GM19452 (cell line): ENCODE results near the gene NCBP2.

Experiments used
- ATAC-seq: cut with Tn5 transposase; IDR thresholded peaks from one replicate; pipeline ENCODE4 v1.9.1; 2021; ENCODE audit not compliant: unreplicated experiment

Gene NCBP2

DNA sequence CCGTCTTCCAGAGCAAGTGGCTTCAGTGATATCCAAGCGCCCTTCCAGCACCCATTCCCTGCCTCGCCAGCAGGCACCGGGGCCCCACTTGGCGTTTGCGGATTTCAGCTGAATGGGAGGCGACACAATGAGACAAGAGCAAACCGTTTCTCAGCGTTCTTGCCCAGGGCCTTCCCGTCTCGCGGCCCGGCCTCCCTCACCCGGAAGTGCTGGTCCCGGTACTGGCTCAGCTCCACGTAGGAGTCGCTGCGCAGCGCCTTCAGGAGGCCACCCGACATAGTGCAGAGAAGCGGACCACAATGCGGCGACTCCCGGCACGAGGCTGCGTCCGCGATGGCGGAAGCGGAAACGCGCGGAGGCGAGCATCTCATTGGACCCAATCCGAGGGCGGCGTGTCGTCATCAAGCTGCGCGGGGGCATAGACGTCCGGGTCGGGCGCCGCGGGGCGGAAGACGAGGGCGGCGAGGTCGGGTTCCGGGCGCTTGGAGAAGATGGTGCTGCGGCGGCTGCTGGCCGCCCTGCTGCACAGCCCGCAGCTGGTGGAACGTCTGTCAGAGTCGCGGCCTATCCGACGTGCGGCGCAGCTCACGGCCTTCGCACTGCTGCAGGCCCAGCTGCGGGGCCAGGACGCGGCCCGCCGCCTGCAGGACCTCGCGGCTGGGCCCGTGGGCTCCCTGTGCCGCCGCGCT, at the start of gene NCBP2:
NCBP2 (minus strand) TSS at position 303 of the 689 bp plus-strand sequence; CDS start at position 278, 25 bp downstream.
- ATAC-seq = peak; percentile 85

DNA sequence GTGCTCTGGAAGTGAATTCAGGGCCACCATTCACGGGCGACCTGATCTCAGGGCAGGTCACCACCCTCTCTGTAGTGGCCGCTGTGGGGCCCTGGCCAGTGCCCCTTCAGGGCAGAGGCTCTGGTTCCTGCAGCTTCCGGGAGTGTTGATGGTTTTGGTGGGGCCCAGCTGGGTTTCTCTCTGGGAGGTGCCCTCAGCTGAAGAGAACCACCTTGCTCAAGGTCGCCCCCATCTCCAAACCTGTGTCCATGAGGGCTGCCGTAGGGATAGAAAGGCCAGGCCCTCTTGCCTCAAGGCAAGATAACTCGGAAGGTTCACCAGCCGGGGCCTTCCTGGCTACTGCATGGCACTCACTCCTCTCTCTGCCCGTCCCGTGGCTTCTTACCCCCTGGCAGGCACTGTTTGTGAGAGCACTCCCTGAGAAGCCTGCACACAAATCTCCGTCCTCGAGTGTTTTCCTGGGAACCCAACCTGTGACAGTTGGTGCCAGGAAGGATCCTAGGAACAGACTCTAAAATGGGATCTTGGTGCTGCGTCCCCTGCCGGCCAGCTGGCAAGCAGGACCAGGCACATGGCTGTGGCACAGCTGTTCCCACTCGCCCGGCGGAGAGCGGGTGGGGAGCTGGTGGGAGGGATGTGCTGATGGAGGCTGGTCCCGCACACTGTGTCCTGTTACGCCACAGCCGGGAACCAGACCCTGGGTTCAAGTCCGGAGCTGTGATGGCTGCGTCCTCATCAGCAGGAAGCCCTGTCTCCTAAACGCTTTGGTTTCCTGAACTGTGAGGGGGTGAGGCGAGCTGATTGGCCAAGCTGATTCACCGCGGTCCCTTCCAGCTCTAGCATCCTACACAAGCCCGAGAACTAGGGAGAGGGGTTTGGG, 49.5 kb upstream of the NCBP2 start:
- no peak for ATAC-seq

DNA sequence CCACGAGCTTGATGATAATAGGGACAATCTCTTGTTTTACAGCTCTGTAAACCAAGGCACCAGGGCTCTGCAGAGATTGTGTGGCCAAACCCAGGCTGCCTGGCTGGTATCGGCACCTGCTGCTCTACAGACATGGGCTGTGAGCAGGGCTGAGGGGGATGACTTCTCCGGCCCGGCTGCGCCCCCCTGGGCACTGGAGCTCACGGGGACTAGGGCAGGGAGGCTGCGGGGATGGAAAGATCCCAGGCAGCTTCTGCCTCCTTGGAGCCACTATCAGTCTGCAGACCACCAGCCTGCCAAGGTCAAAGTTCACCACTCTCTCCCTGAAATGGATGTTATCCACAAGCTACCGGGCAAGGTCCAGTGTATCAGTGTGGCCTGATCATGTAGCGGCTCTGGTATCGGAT, 48.3 kb upstream of the NCBP2 start:
- ATAC-seq = no peak

DNA sequence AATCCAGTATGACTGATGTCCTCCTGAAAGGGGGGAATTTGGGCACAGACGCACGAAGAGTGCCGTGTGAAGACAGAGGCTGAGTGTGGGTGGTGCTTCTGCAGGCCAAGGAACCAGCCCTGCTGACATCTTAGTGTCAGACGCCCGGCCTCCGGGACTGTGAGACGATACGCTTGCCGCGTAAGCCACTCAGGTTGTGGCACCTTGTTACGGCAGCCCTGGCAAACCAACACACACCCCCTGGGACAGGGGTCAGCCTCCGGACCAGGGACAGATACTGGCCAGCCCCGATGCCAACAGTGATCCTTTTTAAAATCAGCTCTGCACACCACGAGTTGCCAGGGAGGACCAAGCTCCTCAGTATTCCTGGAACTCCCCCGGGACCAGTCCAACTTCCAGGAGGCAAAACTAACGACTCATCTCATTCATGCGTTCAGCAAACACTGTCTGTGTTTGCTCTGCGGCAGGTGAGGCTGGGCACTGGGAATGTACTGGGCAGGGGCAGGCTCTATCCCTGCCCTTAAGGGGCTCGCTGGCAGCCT, 47.5 kb upstream of the NCBP2 start:
- no peak for ATAC-seq

DNA sequence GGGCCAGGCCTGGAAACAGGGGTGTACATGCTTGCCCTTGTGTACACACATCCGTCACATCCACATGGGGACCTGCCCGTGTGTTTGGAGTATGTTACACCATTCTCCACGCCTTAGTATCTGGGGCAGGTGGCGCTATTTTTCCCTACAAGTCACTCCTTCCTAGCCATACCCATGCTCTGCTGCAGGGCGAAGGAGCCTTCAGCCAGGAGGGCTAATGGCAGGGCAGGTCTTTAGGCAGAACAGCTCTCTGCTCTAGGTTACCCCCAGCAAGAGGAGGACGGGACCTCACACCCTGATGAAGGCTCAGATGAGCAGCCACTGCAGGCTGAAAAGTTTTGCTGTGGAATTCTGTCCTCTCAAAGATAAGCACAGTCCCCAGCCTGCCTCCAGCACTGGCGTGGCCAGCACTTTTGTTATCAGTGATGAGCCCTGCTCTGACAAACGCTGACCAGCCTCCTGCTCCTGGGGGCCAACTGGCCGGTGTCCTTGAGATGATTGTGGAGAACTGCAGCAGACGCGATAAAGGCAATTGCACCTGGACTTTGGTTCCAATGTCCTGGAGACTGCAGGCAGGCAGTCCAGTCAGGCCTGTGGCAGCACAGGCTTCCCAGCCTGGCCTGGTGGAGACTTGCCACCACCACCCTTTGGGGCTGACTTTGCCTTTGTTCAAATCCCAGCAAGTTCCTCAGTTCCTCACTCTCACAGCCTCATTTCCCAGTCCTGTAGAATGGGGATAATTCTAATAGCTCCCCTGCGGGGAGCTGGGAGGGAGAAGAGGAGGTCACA, 46.1 kb upstream of the NCBP2 start:
- ATAC-seq = no peak

DNA sequence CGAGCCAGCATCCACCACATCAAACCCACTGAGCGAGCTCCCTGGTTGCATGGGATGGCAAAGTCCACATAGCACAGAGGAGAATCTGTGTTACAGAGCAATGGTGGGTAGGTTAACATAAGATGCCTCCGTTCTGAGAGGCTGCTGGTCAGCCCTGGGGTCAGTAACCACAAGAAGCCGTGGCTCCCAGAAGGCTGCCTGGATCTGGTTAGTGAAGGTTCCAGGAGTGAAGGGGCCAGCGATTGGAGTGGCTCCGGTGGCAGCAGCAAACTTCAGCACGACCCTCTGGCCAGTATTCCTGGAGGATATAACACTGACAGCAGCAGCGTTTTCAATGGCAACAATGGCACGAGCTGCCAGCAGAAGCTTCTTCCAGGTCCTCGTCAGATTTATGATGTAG, 44.7 kb upstream of the NCBP2 start:
- no peak for ATAC-seq

DNA sequence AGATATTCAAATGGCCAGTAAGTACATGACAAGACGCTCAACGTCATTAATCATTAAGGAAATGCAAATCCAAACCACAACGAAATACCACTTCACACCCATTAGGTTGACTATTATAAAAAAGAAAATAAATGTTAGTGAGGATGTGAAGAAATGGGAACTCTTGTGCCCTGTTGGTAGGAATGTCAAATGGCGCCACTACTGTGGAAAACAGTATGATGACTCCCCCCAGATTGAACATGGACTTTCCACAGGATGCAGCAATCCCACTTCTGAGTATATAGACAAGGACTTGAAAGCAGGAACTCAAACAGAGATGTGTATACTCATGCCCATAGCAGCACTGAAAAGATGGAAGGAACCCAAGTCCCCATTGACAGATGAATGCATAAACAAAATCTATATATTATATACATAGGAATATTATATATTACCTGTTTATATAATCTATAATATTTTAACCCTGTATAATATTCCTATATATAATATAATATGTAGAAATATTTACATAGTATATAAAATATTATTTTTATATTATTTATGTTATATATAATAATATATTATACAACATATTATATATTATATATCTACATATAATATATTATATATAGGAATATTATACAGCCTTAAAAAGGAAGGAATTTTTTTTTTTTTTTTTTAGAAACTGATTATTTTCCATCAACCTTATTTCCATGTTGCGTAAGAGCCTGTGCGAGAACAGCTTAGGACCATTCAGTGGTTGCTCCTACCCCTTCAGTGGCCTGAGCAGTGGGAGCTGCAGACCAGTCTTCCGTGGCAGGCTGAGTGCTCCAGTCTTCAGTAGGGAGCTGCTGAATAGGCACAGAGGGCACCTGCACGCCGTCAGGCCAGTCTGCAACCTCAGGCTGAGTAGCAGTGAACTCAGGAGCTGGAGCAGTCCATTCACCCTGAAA, 43.9 kb upstream of the NCBP2 start:
- no peak for ATAC-seq

DNA sequence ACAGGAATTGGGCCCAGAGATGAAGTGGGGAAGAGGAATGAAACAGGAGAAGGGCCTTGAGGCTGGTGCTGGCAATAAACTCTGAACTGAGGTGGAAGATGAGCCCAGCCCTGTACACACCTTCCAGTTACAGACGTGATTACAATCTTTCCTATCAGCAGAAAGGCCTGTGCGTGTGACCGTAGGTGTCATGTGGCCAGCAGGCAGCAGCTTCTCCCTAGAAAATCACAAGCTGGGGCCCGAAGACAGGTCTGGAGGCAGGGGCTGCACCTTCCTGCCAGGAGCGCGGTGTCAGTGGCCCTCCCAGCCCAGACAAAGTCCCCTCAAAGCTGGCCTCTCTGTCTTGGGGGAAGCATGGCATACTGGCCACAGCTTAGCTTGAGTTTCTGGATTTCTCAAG, 43.0 kb upstream of the NCBP2 start:
- ATAC-seq = no peak

DNA sequence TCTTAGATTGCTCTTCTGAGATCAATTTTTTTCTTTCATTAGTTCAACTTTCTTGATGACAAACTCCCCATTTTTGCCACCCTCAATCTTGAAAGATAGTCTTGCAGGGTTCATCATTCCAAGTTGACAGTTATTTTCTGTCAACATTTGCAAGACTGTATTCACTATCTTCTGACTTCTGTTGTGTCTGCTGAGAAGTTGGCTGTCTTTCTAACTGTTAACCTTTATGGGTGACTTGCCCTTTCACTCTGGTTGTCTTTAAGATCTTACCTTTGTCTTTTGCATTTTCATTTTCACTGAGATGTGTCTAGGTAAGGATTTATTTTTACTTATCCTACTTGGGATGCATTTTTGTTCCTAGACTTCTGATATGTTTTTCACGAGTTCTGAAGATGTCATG, 40.9 kb upstream of the NCBP2 start:
- no peak for ATAC-seq

DNA sequence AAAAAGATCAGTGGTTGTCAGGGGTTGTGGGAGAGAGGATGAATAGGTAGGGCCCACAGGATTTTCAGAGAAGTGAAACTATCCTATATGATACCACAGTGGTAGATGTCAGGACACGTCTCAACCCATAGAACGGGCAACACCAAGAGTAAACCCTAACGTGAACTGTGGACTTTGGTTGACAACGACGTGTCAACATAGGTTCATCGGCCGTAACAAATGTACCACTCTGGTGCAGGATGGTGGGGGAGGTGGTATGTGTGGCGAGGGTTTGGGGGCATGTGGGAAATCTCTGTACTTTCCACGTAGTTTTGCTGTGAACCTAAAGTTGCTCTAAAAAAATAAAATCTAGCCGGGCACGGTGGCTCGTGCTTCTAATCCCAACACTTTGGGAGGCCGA, 39.3 kb upstream of the NCBP2 start:
- ATAC-seq = no peak

DNA sequence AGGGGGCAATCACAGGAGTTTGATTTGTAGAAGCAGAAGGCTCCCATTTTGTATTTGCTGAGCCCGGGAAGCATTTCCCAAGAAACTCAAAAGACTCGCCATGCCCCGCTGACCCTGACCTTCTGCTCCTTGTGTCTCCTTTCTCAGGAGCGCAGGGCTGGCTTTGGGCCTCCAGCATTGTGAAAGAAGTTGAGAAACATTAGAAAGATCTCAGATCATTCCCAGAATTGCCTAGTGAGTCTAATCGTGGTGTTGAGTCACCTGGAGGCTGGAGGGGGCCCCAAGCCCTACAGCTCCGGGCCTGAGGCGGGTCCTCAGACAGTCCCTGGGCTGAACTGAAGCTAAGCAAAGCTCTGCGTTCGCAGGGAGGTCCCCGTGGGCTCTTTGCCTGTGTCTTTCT, 37.2 kb upstream of the NCBP2 start:
- ATAC-seq = no peak

DNA sequence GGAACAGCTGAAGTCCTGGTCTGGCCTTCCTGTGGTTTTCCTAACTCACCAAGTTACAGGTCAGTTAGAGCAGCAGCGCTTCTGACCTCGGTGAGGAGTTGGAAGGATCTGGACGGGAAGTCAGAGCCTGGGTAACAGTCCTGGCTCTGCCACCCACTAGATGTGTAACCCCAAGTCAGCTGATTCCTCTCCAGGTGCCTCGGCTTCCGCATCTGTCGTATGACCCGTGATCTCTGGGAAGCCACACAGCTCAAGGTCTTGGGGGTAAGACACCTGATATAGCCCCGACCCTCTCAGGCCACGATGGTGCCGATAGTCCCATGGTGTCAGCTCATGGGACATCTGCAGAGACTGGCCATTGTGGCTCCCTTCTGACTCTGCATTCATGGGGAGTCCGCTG, 34.6 kb upstream of the NCBP2 start:
- ATAC-seq = no peak

DNA sequence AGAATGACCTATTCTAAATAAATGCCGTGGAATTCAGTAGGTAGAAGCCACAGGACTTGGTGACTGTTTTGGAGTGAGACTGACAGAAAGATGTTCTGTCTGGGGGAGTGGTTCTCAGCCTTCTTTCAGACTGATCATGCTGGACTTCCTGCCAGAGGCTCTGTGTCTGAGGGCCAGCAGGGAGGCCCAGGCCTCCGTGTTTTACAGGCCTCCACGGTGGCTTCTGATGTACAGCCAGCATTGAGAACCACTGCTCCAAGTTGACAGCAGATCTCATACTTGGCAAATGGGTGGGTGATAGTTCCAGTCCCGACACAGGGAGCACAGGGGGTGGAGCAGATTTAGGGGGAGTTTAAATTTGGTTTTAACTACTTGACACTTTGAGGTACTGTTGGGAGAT, 33.0 kb upstream of the NCBP2 start:
- no peak for ATAC-seq

DNA sequence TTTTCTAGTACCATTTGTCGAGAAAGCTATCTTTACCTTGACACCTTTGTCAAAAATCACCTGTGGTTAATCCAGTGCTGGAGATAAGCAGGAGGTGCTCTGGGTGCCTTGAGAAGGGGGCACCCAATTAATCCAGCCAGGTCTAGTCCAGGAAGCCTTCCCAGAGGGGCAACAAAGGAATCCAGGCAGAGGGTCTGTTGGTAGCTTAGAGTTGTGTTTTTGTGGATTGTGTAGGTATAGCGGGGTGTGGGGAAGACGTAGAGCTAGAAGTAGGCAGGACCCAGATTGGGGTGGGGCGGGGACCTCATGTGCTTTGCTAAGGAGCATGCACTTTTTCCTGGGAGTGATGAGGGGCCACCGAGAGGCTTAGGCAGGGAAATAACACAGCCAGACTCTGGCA, 32.3 kb upstream of the NCBP2 start:
- ATAC-seq = no peak

DNA sequence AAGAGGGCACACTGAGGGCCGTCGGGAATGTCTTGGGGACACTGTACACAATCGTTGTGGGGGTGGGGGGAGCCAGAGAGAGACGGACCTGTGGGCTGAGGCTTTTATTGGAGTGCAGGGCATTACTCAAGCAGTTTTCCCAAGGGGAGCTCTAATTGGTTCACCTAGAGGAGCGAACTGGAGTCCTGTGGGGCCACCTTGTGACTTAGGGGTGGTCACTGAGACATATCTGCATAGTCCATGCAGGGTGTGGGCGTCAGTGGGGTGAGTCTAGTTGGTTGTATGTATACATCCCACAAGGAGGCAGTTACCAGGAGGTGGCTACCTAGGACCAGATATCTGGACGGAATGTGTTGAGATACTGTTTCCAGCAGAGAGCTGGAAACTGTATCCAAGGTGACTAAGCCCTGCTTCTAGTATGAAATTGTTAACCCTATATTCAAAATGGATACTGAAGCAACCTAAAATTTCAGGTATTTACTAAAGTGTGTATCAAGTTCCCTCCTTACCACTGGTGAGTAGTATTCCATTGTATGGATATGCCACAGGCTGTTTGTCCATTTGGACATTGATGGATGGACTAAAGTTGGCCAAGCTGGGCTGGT, 28.9 kb upstream of the NCBP2 start:
- no peak for ATAC-seq

DNA sequence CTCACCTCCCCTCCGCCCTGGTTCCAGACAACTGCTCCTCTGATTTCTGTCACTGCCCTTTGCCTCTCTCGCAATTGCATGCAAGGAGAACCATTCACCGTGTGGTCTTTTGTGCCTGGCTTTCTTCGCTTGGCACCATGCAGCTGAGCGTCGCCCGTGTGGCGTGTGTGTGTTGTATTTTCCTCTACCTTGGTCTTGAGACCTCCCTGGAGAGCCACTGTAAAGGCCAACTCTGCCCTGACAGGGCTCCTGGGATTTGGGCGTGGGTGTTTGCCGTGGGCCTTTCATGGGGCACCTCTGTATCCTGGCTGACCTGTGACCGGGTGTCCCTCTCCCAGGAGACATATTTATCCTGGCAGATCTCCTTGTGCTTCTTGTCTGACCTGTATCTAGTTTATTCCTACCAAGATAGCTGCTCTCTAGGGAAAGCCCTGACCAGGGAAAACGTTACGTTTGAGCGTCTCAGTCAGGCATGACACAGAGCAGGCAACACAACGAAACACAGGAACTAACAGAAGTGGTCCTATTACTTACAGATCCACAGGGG, 28.3 kb upstream of the NCBP2 start:
- ATAC-seq = no peak

DNA sequence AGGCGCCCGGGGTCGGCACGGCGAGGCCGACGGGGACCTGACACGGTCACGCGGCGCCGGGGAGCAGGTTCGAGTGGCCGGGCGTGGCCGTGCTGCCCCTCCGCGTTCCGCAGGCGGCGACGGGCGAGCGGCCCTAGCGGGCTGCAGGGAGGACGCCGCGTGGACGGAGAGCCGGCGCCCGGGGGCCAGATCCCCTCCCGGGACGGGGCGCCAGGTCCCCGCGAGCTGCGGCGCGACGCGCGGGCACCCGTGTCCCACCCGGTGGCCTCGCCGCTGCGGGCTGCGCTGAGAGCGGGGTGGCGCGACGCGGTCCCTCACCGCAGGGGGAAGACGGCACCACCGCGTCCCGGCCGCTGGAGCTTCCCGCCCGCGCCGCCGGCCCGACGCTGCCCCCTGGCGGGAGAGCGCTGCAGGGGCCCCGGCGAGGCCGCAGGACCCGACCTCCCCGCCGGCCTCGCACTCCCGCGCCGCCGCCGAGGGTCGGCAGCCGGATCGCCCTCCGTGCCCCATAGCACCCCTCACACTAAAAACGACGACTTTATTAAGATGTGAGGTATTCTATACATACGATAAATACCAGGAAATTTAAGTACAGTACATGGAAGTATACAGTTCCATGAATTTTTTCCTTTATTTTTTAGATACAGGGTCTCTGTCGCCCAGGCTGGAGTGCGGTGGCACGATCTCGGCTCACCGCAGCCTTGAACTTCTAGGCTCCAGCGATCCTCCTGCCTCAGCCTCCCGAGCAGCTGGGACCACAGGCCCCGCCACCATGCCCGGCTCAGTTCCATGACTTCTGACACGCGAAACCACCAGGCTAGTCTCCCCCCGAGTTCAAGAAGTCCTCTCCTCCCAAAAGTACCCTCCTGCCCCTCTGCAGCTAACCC, 27.6 kb upstream of the NCBP2 start:
- ATAC-seq = peak; percentile 63

DNA sequence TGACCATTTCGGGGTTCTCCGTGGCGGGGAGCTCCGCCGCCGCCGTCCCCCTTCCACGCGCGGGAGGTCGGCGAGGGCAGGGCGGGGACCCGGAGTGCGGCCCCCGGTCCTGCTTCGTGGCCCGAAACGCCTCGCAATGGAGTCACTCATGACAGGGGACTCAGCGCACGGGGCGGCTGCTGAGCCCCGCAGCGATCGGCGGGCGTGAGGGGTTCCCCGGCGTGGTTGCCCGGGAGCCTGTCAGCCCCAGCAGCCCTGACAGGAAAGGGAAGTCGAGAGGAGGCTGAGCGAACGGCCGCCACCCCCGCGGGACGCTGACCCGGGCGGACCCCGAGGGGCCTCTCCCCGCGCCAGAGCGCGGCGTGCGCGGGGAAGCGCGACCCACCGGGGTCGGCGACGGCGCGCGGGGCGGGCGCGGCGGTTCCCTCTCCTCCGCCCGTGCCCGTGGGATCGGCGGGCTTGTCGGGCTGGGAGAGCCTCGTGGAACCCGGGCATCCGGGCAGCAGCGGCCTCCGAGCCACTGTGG, 26.9 kb upstream of the NCBP2 start:
- ATAC-seq = peak; percentile 50
